Measurements from ENCODE around the gene APLP2. TPM values are rescaled to one million over a fixed set of nuclear protein-coding genes. Genes with fewer than 3 reads are reported as not detected.

APLP2 gene
- total and polyA plus RNA-seq, 2 of the 13 experiments (the other 11 are each of a cell fraction or from before 2014, with no cell fraction given), result 315 to 594 TPM

DNA sequence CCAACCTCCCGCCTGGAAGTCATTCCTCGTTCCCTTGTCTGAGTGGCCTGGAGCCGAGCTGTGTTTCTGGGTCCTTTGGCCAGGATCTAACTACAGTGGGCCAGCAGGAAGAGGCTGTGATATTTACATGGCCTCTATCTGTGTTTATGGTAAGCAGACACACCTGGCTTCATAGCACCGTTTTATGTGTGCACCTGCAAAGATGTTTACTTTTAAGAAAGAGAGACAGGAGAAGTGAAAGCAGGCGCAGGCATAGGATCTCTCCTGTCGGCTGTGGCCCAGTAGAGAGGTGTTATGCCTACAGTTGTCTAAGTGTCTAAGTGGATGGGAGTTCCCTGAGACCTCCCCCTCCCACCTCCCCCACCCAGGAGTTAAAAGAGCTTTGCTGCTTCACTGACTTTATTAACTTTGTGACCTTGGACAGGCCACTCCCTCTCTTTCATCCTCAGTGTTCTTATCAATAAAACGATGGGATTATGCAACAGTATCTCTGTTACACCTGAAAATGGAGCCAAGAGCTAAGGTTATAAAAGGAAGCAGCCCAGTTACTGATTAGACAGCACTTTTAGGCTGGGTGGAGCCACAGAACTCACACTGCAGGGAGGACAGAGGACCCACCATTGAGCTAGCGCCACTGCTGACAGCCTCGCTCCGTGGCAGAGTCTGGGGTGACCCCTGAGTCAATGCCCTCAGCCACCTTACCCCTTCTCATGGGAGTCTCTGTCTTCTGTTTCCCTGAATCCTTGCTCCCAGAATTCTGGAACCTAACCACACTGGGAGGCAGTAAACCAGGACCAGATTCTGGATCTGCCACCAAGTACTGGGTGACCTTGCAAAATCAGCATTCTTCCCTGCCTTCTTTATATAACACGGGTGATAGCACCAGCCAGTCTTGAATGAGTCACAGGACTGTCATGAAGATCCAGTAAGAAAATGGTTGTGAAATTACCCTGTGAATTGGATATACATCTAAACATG, 111.9 kb downstream of the APLP2 start (continued):
- TF ChIP-seq BORCS8-MEF2B (CRISPR knock-in tag; IDR thresholded peaks at IDR 0.05) (0 out of 2 replicates have a peak, but pooled peaks have one; percentile 9), ZNF343 (CRISPR knock-in tag; IDR thresholded peaks at IDR 0.05) (no peak), FOXK2 (IDR thresholded peaks at IDR 0.05) (no peak), KMT2B (CRISPR knock-in tag; IDR thresholded peaks at IDR 0.05) (no peak), ZMYM3 (CRISPR knock-in tag; IDR thresholded peaks at IDR 0.05) (peak; percentile 55; the same call in 1 of the 2 replicates), ZNF503 (CRISPR knock-in tag; IDR thresholded peaks at IDR 0.05) (peak; percentile 85), ZNF460 (CRISPR knock-in tag; IDR thresholded peaks at IDR 0.05; ENCODE audit: borderline replicate concordance) (0 out of 2 replicates have a peak, but pooled peaks have one; percentile 13), GABPB1 (CRISPR knock-in tag; IDR thresholded peaks at IDR 0.05) (peak; percentile 32), ZNF552 (CRISPR knock-in tag; IDR thresholded peaks at IDR 0.05; ENCODE audit: borderline replicate concordance) (no peak), SP1 (IDR thresholded peaks at IDR 0.05) (no peak), SP1 (CRISPR knock-in tag; IDR thresholded peaks at IDR 0.05) (peak; percentile 69), ZNF160 (CRISPR knock-in tag; IDR thresholded peaks at IDR 0.05) (no peak), ZNF773 (CRISPR knock-in tag; IDR thresholded peaks at IDR 0.05; ENCODE audit: borderline replicate concordance) (no peak), EP300 (IDR thresholded peaks at IDR 0.05; ENCODE audit: low read depth in 2 of 2, low read length in 2 of 2) (peak in 1 of 2 experiments; percentile 96; a peak in 2 of 4 replicates), EP300 (CRISPR knock-in tag; IDR thresholded peaks at IDR 0.05; ENCODE audit: borderline replicate concordance) (peak; percentile 78), HNF1B (CRISPR knock-in tag; IDR thresholded peaks at IDR 0.05) (peak; percentile 92), ATF7 (IDR thresholded peaks at IDR 0.05) (peak; percentile 42; the same call in 1 of the 2 replicates), ATF7 (CRISPR knock-in tag; IDR thresholded peaks at IDR 0.05) (no peak; the same call in 1 of the 2 replicates), ZFY (CRISPR knock-in tag; IDR thresholded peaks at IDR 0.05) (peak; percentile 57), CREM (IDR thresholded peaks at IDR 0.05) (peak; percentile 88), CREM (CRISPR knock-in tag; IDR thresholded peaks at IDR 0.05) (no peak), ZBTB7A (CRISPR knock-in tag; IDR thresholded peaks at IDR 0.05) (no peak; the same call in 1 of the 2 replicates), NAIF1 (CRISPR knock-in tag; IDR thresholded peaks at IDR 0.05; ENCODE audit: borderline replicate concordance) (no peak)
- TF ChIP-seq, protein P1, sequence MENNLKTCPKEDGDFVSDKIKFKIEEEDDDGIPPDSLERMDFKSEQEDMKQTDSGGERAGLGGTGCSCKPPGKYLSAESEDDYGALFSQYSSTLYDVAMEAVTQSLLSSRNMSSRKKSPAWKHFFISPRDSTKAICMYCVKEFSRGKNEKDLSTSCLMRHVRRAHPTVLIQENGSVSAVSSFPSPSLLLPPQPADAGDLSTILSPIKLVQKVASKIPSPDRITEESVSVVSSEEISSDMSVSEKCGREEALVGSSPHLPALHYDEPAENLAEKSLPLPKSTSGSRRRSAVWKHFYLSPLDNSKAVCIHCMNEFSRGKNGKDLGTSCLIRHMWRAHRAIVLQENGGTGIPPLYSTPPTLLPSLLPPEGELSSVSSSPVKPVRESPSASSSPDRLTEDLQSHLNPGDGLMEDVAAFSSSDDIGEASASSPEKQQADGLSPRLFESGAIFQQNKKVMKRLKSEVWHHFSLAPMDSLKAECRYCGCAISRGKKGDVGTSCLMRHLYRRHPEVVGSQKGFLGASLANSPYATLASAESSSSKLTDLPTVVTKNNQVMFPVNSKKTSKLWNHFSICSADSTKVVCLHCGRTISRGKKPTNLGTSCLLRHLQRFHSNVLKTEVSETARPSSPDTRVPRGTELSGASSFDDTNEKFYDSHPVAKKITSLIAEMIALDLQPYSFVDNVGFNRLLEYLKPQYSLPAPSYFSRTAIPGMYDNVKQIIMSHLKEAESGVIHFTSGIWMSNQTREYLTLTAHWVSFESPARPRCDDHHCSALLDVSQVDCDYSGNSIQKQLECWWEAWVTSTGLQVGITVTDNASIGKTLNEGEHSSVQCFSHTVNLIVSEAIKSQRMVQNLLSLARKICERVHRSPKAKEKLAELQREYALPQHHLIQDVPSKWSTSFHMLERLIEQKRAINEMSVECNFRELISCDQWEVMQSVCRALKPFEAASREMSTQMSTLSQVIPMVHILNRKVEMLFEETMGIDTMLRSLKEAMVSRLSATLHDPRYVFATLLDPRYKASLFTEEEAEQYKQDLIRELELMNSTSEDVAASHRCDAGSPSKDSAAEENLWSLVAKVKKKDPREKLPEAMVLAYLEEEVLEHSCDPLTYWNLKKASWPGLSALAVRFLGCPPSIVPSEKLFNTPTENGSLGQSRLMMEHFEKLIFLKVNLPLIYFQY (CRISPR knock-in tag; IDR thresholded peaks at IDR 0.05; ENCODE audit: borderline replicate concordance), result peak; percentile 82; the same call in 1 of the 2 replicates

All from HepG2 (cell line).